IMR-90 (cell line): Measurements from ENCODE around the gene MAGI2. TPM values are rescaled to one million over a fixed set of nuclear protein-coding genes. Genes with fewer than 3 reads are reported as not detected.

Source experiments
- ATAC-seq: fragments of 200-7000 bp; cut with Tn5 transposase; 2 replicates; pipeline ENCODE4 v1.9.1; 2020; ENCODE audit warnings: low read depth, mild to moderate bottlenecking, moderate library complexity
- BruUV-seq: library from RNA; stranded (reverse); fragments of 400-500 nt; replicated peaks from 2 replicates; lab custom pipeline; 2021; lab: Mats Ljungman, UMichigan
- CTCF ChIA-PET: fragments of 300-600 bp; formaldehyde crosslinking; extraction: SDS; loops from one replicate; lab custom pipeline; 2021; ENCODE audit warnings: antibody characterized with exemption; lab: Yijun Ruan, JAX
- POLR2A ChIA-PET: fragments of 300-600 bp; sonication (Branson Sonifier 250); formaldehyde crosslinking; loops from one replicate; lab custom pipeline; 2022; ENCODE audit warnings: antibody characterized with exemption; ENCODE audit not compliant: unreplicated experiment; lab: Charles Lee
- DNase-seq: peaks from one replicate; pipeline ENCODE4 v3.0.0; 2013
- H2AFZ ChIP-seq: replicated peaks from 2 replicates; pipeline ENCODE3; 2013; ENCODE audit warnings: low read length, mild to moderate bottlenecking; ENCODE audit not compliant: poor library complexity
- H2AK5ac ChIP-seq: 2 replicates; pipeline ENCODE4 v1.6.1; 2013; ENCODE audit warnings: low read depth, low read length, inconsistent platforms
- H2AK9ac ChIP-seq: replicated peaks from 2 replicates; pipeline ENCODE3; 2013; ENCODE audit warnings: mild to moderate bottlenecking, low read depth, low read length, moderate library complexity; ENCODE audit not compliant: poor library complexity
- H2BK120ac ChIP-seq: 2 replicates; pipeline ENCODE4 v1.6.1; 2013; ENCODE audit warnings: low read depth, low read length, inconsistent platforms
- H2BK15ac ChIP-seq: 3 replicates; pipeline ENCODE4 v1.6.1; 2013; ENCODE audit warnings: low read depth, low read length, inconsistent platforms
- H2BK20ac ChIP-seq: 2 replicates; pipeline ENCODE4 v1.6.1; 2013; ENCODE audit warnings: low read depth, mild to moderate bottlenecking, inconsistent platforms, low read length, moderate library complexity
- H2BK5ac ChIP-seq: 2 replicates; pipeline ENCODE4 v1.6.1; 2013; ENCODE audit warnings: mild to moderate bottlenecking, low read depth, low read length, inconsistent platforms; ENCODE audit not compliant: poor library complexity, severe bottlenecking
- H3K14ac ChIP-seq: replicated peaks from 2 replicates; pipeline ENCODE4 v1.6.1; 2013; ENCODE audit warnings: low read depth, low read length, inconsistent platforms
- H3K18ac ChIP-seq: 2 replicates; pipeline ENCODE4 v1.6.1; 2013; ENCODE audit warnings: low read depth, low read length, control low read depth
- H3K23ac ChIP-seq: 2 replicates; pipeline ENCODE4 v1.6.1; 2013; ENCODE audit warnings: low read depth, low read length, inconsistent platforms
- H3K27ac ChIP-seq: 2 replicates; pipeline ENCODE4 v1.5.1; 2013; ENCODE audit warnings: mild to moderate bottlenecking, control low read depth, low read length; ENCODE audit not compliant: insufficient read depth
- H3K27me3 ChIP-seq: 2 replicates; pipeline ENCODE4 v1.6.1; 2013; ENCODE audit warnings: low read length; ENCODE audit not compliant: control insufficient read depth, insufficient read depth
- H3K36me3 ChIP-seq: 2 replicates; pipeline ENCODE4 v1.6.1; 2013; ENCODE audit warnings: low read length, mixed read lengths; ENCODE audit not compliant: control insufficient read depth, insufficient read depth
- H3K4ac ChIP-seq: 2 replicates; pipeline ENCODE4 v1.6.1; 2013; ENCODE audit warnings: low read depth, low read length, inconsistent platforms
- H3K4me1 ChIP-seq: 2 replicates; pipeline ENCODE4 v1.6.1; 2013; ENCODE audit warnings: low read length, mixed read lengths; ENCODE audit not compliant: control insufficient read depth, insufficient read depth
- H3K4me2 ChIP-seq: 2 replicates; pipeline ENCODE4 v1.6.1; 2013; ENCODE audit warnings: low read depth, mild to moderate bottlenecking, control low read depth, low read length, moderate library complexity
- H3K4me3 ChIP-seq: 2 replicates; pipeline ENCODE4 v1.5.1; 2013; ENCODE audit warnings: low read depth, mild to moderate bottlenecking, control low read depth, low read length, moderate library complexity; ENCODE audit not compliant: insufficient read depth
- H3K56ac ChIP-seq: 2 replicates; pipeline ENCODE4 v1.6.1; 2013; ENCODE audit warnings: low read length, inconsistent platforms; ENCODE audit not compliant: insufficient read depth; ENCODE audit errors: extremely low read depth
- H3K79me1 ChIP-seq, 2 experiments: 2 replicates each; pipeline ENCODE4 v1.6.1; 2013; ENCODE audit warnings: low read length in 2 of 2, inconsistent platforms in 1 of 2, low read depth in 1 of 2
- H3K9ac ChIP-seq: 2 replicates; pipeline ENCODE4 v1.6.1; 2013; ENCODE audit warnings: low read depth, low read length, control low read depth
- H3K9me1 ChIP-seq: 2 replicates; pipeline ENCODE4 v1.6.1; 2013; ENCODE audit warnings: low read length, inconsistent platforms; ENCODE audit not compliant: insufficient read depth
- H3K9me3 ChIP-seq: 2 replicates; pipeline ENCODE4 v1.6.1; 2013; ENCODE audit warnings: low read length; ENCODE audit not compliant: control insufficient read depth, insufficient read depth
- H4K20me1 ChIP-seq: 2 replicates; pipeline ENCODE4 v1.6.1; 2013; ENCODE audit warnings: low read length, inconsistent platforms; ENCODE audit not compliant: insufficient read depth
- H4K5ac ChIP-seq: 2 replicates; pipeline ENCODE4 v1.6.1; 2013; ENCODE audit warnings: mild to moderate bottlenecking, low read depth, low read length, control low read depth
- H4K8ac ChIP-seq, 2 experiments: 2 replicates each; pipeline ENCODE4 v1.6.1; 2013; ENCODE audit warnings: low read depth in 2 of 2, low read length in 2 of 2, control low read depth in 1 of 2, inconsistent platforms in 1 of 2
- H4K91ac ChIP-seq: 2 replicates; pipeline ENCODE4 v1.6.1; 2013; ENCODE audit warnings: low read depth, low read length, inconsistent platforms; ENCODE audit not compliant: insufficient read depth
- CEBPB ChIP-seq: IDR thresholded peaks from 2 replicates; pipeline ENCODE4 v1.6.1; 2012; ENCODE audit warnings: low read depth, low read length, improper control_type of control experiment
- FOS ChIP-seq: fragments of 150-350 bp; IDR thresholded peaks from 2 replicates; pipeline ENCODE4 v1.6.1; 2016; ENCODE audit warnings: low read depth, low read length
- MAZ ChIP-seq: IDR thresholded peaks from 2 replicates; pipeline ENCODE4 v1.6.1; 2012; ENCODE audit warnings: low read depth, mild to moderate bottlenecking, low read length, improper control_type of control experiment, moderate library complexity, borderline replicate concordance
- SMC3 ChIP-seq: fragments of 150-350 bp; IDR thresholded peaks from 2 replicates; pipeline ENCODE4 v1.6.1; 2016; ENCODE audit warnings: low read depth, mild to moderate bottlenecking, antibody characterized with exemption, low read length, moderate library complexity
- WGBS, 2 experiments: methylation state at CpG; one replicate each; pipeline versions ENCODE4 v1.1.5 to v1.1.7; 2013; ENCODE audit warnings: missing lambda C conversion rate in 2 of 2; ENCODE audit not compliant: insufficient read length in 1 of 2; ENCODE audit errors: extremely low coverage in 2 of 2; 5-methylcytosine and 5-hydroxymethylcytosine counted together
- dilution Hi-C: fragments of 300-500 bp; cut with HindIII; formaldehyde crosslinking; loops from one replicate; pipeline ENCODE4 v1.14.3; 2018; ENCODE audit warnings: low sequenced_read_pairs; ENCODE audit not compliant: unreplicated experiment
- in situ Hi-C: fragments of 300-500 bp; cut with MboI; formaldehyde crosslinking; loops from 3 replicates; pipeline ENCODE4 v1.14.3; 2019; ENCODE audit warnings: low sequenced_read_pairs, inconsistent platforms, mixed read lengths
- intact Hi-C: fragments of 100-400 bp; cut with micrococcal nuclease; formaldehyde crosslinking; loops from 2 replicates; pipeline ENCODE4 v1.10.0; 2022
- polyA plus RNA-seq, 3 experiments: library from polyadenylated mRNA; depleted of rRNA; stranded (reverse); fragments of >200 nt; gene quantifications; 2 replicates each; pipeline ENCODE4 v1.2.3, GENCODE V29; 2012; ENCODE audit warnings: low replicate concordance in 1 of 3
- total RNA-seq: library from RNA; depleted of rRNA; stranded (reverse); fragments of >200 nt; gene quantifications from 2 replicates; pipeline ENCODE4 v1.2.3, GENCODE V29; 2012

Gene MAGI2
- total and polyA plus RNA-seq, 2 of the 4 experiments (the other 2 are of a cell fraction) = 2.5 to 17.9 TPM

GRCh38 chr7:78487464-78487863 lies 966.0 kb downstream of the MAGI2 start:
- Histone ChIP-seq H3K9me3 (no peaks in the 10 kb centered on the region), H4K8ac (no peak overlapping the region), H4K20me1 (no peaks in the 10 kb centered on the region), H3K27me3 (no peaks in the 10 kb centered on the region), H2BK15ac (no peak overlapping the region), H3K4me3 (no peak overlapping the region), H2BK20ac (no peak overlapping the region), H3K56ac (no peak overlapping the region), H2BK5ac (no peak overlapping the region), H3K4ac (no peak overlapping the region), H2AK9ac (no peak overlapping the region), H3K4me1 (no peaks in the 10 kb centered on the region; the same call in 1 of the 2 replicates), H3K79me1 (no peaks in the 10 kb centered on the region), H2BK120ac (no peak overlapping the region), H2AK5ac (no peak overlapping the region), H3K9ac (no peak overlapping the region), H2AFZ (no peak overlapping the region), H4K5ac (no peak overlapping the region), H3K9me1 (no peaks in the 10 kb centered on the region), H3K27ac (no peak overlapping the region), H3K14ac (no peak overlapping the region), H3K4me2 (no peak overlapping the region), H3K18ac (no peak overlapping the region), H3K36me3 (no peaks in the 10 kb centered on the region), H3K23ac (no peak overlapping the region), H4K91ac (no peak overlapping the region)
- intact Hi-C loops (no loop called here), in situ Hi-C loops (no loop called here), dilution Hi-C loops (no loop called here)
- no peak for TF ChIP-seq FOS
- TF ChIP-seq CEBPB = no peak
- no peak for TF ChIP-seq MAZ
- TF ChIP-seq SMC3 = no peak
- ChIA-PET CTCF (no interaction called here), POLR2A (no interaction called here)
- DNase-seq (no peak), ATAC-seq (no peak)
- BruUV-seq = no TSS peak
- WGBS, 2 experiments = no CpG with 5 or more reads among the region's 5 CpGs
